ENCODE results near the gene POU5F1.

POU5F1 gene

DNA sequence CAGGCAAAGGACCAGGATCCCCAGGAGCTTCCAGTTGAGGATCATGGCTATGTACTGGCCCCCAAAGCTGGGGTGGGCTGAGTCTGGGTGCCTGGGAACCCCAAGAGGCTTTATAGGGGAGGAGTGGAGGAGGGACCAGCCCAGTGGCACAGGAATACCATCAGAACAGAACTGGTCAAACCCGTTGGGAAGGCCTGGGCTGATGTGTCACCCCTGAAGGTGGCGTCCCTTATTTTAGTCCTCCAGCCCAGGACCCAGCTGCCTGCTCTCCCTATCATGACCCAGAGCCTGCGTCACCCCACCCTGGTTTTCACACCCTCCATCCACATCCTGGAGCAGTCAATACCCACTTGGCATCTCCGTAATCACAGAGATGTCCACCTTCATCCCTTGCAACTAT lies 31.5 kb downstream of the POU5F1 start, which contains the start of gene PSORS1C2:
Gene PSORS1C2, minus strand, starts transcription at position 85 of the 400 bp plus-strand sequence. Its CDS starts 40 bp downstream, at position 45.
- DNase-seq: no peak

DNA sequence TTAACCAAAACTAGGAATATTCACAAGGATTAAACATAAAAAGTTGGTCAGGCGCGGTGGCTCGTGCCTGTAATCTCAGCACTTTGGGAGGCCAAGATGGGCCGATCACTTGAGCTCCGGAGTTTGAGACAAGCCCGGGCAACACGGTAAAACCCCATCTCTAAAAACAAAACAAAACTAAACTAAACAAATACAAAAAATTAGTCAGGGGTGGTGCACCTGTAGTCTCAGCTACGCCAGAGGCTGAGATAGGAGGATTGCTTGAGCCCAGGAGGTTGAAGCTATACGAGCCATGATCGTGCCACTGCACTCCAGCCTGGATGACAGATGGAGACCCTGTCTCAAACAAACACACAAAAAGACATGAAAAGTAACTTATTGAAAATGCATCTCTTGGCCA lies 34.8 kb downstream of the POU5F1 start:
- no peak for DNase-seq

DNA sequence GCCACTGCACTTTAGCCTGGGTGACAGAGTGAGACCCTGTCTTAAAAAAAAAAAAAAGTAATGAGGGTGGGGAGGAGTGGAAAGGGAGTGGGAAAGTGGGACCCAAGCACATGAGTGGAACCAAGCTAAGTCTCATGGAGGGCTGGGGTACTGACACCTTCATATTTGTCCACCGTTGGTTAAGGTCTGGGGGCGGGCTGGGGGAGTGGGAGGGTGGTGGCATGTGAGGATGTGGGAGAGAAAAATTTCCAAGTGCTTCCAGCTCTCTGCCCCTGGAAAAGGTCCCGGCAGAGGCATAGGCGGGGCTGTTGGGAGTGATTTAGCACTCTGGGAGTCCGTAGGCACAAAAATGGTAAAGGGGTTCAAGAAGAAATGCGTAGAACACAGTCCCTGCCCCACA lies 37.7 kb downstream of the POU5F1 start:
- no peak for DNase-seq

- no peak for DNase-seq
These were observed 38.9 kb downstream of the POU5F1 start for GRCh38 chr6:31131595-31131994.

DNA sequence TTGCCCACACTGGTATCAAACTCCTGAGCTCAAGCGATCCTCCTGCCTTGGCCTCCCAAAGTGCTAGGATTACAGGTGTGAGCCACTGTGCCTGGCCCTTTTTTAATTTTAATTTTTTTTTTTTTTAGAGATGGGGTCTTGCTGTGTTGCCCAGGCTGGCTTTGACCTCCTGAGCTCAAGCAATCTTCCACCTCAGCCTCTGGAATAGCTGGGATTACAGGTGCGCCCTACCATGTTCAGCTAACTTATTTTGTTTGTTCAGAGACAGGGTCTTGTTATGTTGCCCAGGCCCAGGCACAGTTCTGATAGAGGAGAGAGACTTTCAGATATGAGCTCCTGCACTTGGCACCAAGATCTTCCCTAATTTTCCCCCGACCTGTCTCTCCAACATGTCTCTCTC lies 39.7 kb downstream of the POU5F1 start:
- DNase-seq: no peak

DNA sequence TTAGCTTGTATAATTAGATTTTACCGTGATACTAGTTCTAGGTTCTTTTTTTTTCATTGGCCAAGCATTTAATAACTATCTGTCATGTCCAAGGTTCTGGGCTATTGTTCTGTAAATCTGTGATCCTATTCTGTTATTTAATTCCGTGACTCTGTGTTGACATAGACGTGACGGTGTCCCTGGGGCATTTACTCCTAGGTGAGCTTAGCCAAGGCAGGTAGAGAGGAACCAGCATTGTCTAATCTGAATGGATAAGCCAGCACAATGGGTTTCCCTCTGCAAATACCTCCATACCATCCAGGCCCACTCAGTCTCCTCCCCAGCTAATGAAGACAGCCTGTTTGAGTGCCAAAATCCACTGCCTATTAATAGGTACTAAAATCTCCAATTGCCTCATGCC lies 41.4 kb downstream of the POU5F1 start:
- DNase-seq: no peak

DNA sequence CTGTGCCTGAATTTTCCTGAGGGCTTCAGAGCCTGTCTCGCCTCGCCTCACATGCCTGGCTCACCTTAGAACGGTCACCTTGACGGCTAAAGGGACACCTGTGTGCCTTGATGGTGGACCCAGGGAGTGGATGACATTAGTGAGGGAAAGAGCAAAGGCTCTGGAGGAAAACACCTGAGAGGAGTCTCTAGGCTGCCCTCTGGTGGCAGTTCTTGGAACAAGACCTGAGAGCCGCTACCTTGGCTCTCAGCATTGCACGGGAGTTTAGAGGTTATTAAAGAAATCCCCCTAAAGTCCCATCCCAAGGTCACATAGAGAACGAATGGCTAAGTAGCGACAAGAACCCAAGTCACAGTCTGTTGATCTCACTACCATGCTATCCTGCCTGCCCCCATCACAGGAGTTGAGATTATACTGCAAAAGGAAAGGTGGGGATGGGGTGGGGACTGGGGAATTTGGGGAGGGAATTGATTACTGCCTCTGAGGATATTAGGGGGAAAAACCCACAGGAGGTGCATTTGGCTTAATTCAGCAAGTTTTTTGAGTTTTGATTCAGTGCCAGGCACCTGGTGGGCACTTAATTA lies 42.3 kb downstream of the POU5F1 start:
- peak; percentile 48 for DNase-seq

DNA sequence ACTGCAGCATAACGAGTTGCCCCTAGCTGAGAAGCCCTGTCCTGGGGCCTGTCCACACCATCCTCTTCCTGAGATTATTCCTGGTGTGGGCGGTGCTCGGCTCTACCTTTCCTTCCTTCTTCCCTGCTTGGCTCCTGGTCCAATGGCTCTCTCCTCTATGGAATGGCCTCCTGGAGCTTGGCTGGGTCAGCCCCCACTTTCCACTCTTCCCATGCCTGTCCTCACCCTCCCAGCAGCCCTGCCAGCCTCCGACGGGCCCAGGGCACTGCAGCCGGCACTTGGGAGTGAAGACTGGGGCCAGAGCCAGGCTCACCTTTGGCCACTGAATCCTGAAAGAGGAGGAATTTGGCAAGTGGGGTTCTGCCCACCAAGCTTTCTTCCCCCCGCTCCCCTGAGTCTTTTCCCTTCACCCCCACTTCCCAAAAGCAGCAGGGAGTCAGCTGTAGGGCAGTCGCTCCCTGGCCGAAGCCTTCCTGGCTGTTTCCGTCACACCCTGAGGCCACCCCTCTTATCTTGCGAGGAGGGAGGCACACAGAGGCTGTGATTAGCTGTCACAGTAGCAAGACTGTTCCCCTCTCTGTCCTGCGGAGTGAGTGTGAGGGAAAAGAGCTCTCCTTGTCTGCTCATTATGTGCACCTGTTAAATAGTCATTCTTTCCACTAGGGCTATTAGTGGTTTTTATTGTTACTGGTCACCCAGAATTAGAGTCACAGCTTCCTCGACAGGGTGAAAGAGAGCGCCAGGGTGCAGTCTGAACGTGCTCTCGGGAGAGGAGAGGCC lies 43.9 kb downstream of the POU5F1 start:
- no peak for DNase-seq

DNA sequence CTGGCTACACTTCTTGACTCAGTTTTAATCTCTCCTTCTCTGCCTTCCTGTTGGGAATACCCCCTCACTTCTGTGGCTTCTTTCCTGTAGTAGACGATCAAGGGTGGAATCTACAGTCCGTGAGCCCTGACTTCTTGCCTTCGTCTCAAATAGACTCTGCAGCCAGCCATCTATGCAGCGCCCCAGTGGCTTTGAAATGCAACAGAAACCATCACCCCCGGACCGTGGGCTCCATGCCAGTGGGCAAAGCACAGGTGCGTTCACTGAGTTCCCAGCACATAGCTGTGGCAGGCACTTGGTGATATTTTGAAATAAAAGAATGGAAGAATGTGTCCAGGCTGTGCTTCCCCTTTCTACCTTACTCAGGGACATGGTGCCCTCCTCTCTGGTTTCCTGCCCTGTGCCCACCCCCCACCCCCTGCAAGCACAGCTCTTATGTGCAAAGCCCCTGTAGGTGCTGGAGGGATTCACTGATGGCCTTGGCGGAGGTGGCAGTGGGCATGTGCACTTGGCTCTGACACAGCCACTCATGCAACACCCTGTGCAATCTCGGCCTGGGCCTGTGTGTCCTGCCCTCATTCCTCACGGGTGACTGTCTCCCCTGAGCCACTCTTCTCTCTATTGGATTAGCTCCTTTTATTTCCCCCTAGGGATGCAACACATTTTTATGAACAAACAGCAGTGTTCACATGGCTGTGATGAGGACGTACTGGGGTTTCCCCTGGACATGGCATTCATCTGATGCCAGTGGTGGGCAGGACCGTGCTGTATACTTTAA lies 44.7 kb downstream of the POU5F1 start:
- peak; percentile 83 for DNase-seq

DNA sequence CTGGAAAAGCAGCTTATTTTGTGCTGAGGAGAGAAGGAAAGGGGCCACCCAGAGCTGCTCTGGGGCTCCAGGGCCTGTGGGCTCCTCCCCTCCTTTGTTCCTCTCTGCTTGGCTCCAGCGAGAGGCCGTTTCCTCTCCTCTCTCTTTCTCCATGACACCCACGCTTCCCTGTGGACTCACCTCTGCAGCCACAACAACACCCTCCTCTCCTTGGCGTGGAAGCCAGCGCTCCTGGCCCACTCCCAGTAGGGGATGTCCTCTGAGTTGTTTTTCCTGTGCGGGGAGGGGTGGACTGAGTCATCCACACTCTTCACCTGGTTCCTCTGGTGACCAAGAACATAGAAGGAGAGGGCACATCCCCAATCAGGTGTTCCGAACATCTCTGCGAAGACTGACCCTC lies 45.3 kb downstream of the POU5F1 start:
- no peak for DNase-seq

GRCh38 chr6:31122791-31123706 lies 47.4 kb downstream of the POU5F1 start:
- peak; percentile 91 for DNase-seq

DNA sequence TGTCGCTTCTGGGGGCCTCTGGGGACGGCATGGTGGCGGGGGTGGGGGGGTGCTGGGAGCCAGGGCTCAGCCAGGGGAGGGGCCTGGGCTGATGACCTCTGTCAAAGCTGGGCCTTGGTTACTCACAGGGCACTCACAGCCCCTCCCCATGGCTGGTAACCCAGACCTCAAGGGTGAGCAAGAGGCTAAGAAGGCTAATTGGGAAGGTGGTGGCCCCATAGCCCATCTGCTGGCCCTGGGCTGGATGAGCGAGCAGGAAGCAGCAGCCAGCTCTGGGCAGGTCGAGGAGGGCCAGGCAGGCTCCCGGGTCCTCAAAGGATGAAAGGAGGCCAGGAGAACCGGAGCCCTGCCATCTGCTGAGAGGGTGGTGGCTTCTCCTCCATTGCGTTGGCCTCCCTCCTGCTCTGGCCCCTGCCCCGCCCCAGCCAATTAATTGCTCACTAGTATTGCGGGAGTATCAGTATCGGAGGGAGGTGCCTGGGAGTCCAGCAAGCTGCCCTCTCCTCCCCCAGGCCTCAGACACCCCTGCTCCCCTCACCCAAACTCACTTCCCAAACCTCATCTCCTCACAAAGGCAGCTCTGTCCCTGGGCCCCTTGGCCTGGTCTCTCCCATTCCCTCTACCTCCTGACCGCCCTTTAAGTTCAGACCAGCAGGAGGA lies 49.2 kb downstream of the POU5F1 start:
- no peak for DNase-seq

GRCh38 chr6:31120151-31120915 lies 50.1 kb downstream of the POU5F1 start, which contains the start of gene CDSN:
CDSN (minus strand) TSS chr6:31120446; CDS start chr6:31120419, 27 bp downstream.
- no peak for DNase-seq

DNA sequence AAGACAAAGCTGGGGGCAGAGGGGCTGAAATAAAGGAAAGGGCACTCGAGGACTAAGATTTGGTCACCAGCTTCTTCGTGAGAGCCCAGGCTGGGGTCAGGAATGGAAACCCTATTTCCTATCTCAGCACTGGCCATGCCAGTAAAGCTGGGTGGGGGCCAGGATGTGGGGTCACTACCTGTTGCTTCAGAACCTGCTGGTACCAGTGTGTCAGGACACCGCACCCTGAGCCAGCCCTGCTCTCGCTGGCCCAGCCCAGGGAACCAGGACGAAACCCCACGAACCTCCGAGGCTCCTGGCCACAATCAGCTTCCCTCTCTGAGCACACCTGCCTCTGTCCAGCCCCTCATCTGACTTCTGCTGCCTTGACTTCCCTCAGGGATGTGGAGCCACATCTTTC lies 52.3 kb downstream of the POU5F1 start:
- DNase-seq: no peak

GRCh38 chr6:31116661-31117385 lies 53.7 kb downstream of the POU5F1 start:
- no peak for DNase-seq

GRCh38 chr6:31115941-31116560 lies 54.4 kb downstream of the POU5F1 start:
- no peak for DNase-seq

- peak; percentile 78 for DNase-seq
These were observed 55.3 kb downstream of the POU5F1 start for GRCh38 chr6:31114970-31115849.

GRCh38 chr6:31114541-31114878 lies 56.0 kb downstream of the POU5F1 start, which contains the start of gene PSORS1C1:
PSORS1C1 (plus strand) TSS chr6:31114800; CDS start chr6:31129633, 14,833 bp downstream.
- DNase-seq: peak; percentile 97
